Measurements from ENCODE around the gene ZNF506.
"Not testable (repeated sequence)": the region's sequence is repeated elsewhere in the genome, so short reads cannot be mapped to it uniquely, and the experiment has no call there.

DNA sequence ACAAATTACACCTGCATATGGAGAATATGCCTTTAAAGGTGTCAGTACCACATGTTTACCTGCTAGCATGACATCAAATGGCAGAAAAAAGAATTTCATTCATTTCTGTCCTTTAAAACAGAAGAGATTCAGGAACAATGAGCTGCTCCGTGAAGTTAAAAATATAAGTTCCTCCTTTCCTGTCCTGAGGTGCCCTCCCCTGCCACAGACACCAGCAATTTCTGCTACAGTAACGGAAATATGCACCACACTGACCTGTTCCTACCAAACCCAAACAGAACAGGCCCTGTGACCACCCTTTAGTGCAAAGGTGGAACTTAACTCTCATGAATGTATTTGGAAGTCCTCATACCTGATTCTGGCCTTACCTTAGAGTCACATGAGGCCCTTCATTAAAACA is 30.2 kb upstream of the ZNF506 start:
- TF ChIP-seq CTCF (IDR thresholded peaks at IDR 0.05; ENCODE audit: insufficient read depth, low read length); POLR2AphosphoS5 (IDR thresholded peaks at IDR 0.05; ENCODE audit: low read depth); GABPA (IDR thresholded peaks at IDR 0.05; ENCODE audit: low read depth); SPI1 (IDR thresholded peaks at IDR 0.05; ENCODE audit: borderline replicate concordance, low read depth): not testable (repeated sequence)

Data from HL-60 (cell line).